Nephron (organoid): ENCODE results near the gene PLXND1.

ENCODE experiments used
- H3K27ac Mint-ChIP-seq, 3 experiments: 2 replicates each; pipeline ENCODE4 v1.8.0; 2020; ENCODE audit warnings: mixed read lengths in 3 of 3, mild to moderate bottlenecking in 2 of 3, moderate library complexity in 1 of 3
- H3K27me3 Mint-ChIP-seq: 2 replicates; pipeline ENCODE4 v1.8.0; 2021; ENCODE audit warnings: low read depth, mild to moderate bottlenecking, moderate library complexity, mixed read lengths
- H3K36me3 Mint-ChIP-seq: 2 replicates; pipeline ENCODE4 v1.8.0; 2020; ENCODE audit warnings: low read depth, mixed read lengths
- H3K4me1 Mint-ChIP-seq: 2 replicates; pipeline ENCODE4 v1.8.0; 2020; ENCODE audit warnings: mixed read lengths
- H3K4me3 Mint-ChIP-seq, 3 experiments: 2 replicates each; pipeline ENCODE4 v1.8.0; 2020; ENCODE audit warnings: mild to moderate bottlenecking in 3 of 3, mixed read lengths in 3 of 3, moderate library complexity in 2 of 3
- H3K9me3 Mint-ChIP-seq: 2 replicates; pipeline ENCODE4 v1.8.0; 2020; ENCODE audit warnings: mixed read lengths
- TF ChIP-seq, protein P1 (sequence below), 3 experiments: fragments of 200-600 bp; sonication (generic); IDR thresholded peaks; one replicate each; pipeline ENCODE4 v1.5.0; 2021; ENCODE audit warnings: antibody characterized with exemption in 3 of 3; ENCODE audit not compliant: unreplicated experiment in 3 of 3

Gene PLXND1

DNA sequence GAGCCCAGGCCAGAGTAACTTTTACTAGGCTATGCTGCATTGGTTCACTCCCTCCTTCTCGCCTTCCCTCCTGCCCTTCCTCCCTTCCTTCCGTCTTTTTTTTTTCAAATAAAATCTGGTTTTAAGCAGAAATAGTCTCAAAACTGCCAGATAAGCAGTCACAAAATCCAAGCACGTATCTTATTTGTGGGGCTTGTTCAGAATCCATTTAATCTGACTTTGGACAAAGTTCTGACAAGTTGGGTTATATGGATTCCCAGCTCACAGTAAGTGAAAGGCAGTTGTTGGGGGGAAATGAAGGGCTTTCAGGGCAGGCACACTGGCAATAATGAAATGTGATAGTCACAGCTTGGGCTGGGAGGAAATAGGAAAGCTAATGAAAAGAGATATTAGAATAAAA, 32.0 kb upstream of the PLXND1 start:
- Mint-ChIP-seq H3K9me3 (peaks cover 18% of the 10 kb centered on the region), H3K27ac (no peak overlapping the region), H3K4me3 (no peak overlapping the region), H3K27me3 (no peaks in the 10 kb centered on the region), H3K4me1 (no peaks in the 10 kb centered on the region), H3K36me3 (peaks cover 12% of the 10 kb centered on the region)
- TF ChIP-seq, protein P1, sequence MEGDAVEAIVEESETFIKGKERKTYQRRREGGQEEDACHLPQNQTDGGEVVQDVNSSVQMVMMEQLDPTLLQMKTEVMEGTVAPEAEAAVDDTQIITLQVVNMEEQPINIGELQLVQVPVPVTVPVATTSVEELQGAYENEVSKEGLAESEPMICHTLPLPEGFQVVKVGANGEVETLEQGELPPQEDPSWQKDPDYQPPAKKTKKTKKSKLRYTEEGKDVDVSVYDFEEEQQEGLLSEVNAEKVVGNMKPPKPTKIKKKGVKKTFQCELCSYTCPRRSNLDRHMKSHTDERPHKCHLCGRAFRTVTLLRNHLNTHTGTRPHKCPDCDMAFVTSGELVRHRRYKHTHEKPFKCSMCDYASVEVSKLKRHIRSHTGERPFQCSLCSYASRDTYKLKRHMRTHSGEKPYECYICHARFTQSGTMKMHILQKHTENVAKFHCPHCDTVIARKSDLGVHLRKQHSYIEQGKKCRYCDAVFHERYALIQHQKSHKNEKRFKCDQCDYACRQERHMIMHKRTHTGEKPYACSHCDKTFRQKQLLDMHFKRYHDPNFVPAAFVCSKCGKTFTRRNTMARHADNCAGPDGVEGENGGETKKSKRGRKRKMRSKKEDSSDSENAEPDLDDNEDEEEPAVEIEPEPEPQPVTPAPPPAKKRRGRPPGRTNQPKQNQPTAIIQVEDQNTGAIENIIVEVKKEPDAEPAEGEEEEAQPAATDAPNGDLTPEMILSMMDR (IDR thresholded peaks at IDR 0.05; ENCODE audit: unreplicated experiment in 3 of 3), result no peak

DNA sequence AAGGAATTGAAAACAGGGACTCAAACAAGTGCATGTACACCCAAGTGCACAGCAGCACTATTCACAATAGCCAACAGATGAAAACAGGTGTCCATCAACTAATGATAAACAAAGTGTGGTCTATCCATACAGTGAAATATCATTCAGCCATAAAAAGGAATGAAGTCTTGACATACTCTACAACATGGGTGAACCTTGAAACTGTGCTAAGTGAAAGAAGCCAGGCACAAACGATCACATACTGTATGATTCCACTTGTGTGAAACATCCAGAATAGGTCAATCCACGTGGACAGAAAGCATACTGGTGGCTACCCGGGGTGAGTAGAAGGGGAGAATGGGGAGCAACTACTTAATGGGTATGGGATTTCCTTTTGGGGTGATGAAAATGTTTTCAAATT, 29.6 kb upstream of the PLXND1 start:
- Mint-ChIP-seq H3K4me1 (no peaks in the 10 kb centered on the region), H3K27ac (no peak overlapping the region), H3K9me3 (peaks cover 18% of the 10 kb centered on the region), H3K4me3 (no peak overlapping the region), H3K27me3 (no peaks in the 10 kb centered on the region), H3K36me3 (peaks cover 12% of the 10 kb centered on the region)
- TF ChIP-seq, protein P1 (IDR thresholded peaks at IDR 0.05; ENCODE audit: unreplicated experiment in 3 of 3), result no peak

DNA sequence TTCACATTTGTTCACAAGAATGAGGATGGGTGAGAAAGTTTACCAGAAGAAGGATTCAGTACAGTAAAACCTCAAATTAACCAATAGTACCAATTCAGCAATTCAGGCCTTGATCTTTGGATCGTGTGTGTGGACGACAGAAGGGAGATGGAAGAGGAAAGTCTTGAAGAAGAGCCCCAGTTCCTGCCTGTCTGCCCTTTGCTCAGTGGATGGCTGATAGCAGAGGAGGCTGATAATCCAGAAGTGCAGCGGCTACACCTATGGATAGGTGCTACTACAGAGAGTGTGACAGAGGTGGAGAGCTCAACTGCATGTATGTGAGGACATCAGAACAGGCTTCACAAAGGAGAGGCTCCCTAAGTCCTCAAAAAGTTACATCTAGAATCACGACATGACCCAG, 29.2 kb upstream of the PLXND1 start:
- no peak overlapping the region for H3K4me3 Mint-ChIP-seq
- H3K9me3 Mint-ChIP-seq, result peaks cover 18% of the 10 kb centered on the region
- H3K4me1 Mint-ChIP-seq, result no peaks in the 10 kb centered on the region
- no peaks in the 10 kb centered on the region for H3K27me3 Mint-ChIP-seq
- H3K27ac Mint-ChIP-seq, result no peak overlapping the region
- H3K36me3 Mint-ChIP-seq, result peaks cover 12% of the 10 kb centered on the region
- TF ChIP-seq, protein P1 (IDR thresholded peaks at IDR 0.05; ENCODE audit: unreplicated experiment in 3 of 3), result no peak

DNA sequence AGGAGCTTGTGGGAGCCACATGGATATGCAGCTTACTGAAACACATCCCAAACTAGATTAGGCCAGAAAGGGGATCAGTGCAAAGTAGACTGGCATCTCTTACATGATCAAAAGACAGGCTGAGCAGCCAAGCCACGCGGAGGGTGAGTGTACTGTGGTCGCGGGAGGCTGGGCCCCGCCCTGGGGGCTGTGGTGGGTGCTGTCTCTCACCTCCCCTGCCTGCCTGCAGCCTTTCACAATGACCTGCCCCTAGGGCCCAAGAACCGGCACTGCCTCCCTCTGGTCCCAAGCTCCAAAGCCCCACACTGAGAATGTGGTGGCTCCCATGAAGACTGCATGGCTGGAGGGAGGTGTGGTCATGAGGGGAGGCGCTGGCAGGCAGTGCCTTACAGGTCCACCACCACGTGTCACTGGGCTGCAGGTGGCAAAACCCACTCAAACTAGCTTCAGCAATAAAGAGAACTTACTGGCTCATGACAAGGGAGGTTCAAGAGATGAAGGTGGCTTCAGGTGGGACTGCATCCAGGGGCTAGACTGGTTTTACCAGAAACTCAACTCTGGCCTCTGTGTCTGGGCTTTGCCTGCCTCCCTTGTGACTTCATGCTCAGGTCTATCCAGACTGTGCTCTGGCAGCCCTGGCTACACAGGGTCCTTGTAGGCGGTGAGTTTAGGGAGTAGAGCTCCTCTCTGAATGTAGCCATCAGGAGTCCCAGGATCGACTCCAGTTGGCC, 27.4 kb upstream of the PLXND1 start:
- H3K4me1 Mint-ChIP-seq, result no peaks in the 10 kb centered on the region
- H3K27me3 Mint-ChIP-seq, result no peaks in the 10 kb centered on the region
- peaks cover 12% of the 10 kb centered on the region for H3K36me3 Mint-ChIP-seq
- TF ChIP-seq, protein P1 (IDR thresholded peaks at IDR 0.05; ENCODE audit: unreplicated experiment in 3 of 3), result no peak
- H3K9me3 Mint-ChIP-seq, result peaks cover 18% of the 10 kb centered on the region
- H3K27ac Mint-ChIP-seq, result no peak overlapping the region
- no peak overlapping the region for H3K4me3 Mint-ChIP-seq

DNA sequence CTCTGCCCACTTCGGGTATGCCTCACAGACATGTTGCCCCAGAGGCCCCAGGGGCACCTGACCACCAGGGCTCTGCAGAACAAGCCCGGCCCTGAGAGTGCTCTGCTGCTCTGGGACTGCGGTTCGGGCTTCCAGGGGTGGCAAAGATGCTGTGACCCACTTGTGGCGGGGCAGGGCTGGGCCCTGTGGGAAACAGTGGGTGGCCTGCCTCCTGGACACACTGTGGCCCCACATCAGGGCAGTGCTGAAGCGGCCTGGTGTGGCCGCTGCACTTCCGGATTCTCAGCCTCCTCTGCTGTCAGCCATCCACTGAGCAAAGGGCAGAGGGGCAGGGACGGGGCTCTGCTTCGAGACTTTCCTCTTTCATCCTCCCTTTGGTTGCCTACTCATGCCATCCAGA, 26.5 kb upstream of the PLXND1 start:
- Mint-ChIP-seq H3K27ac (no peak overlapping the region), H3K36me3 (peaks cover 12% of the 10 kb centered on the region), H3K27me3 (no peaks in the 10 kb centered on the region), H3K9me3 (peaks cover 18% of the 10 kb centered on the region), H3K4me1 (peaks cover 4% of the 10 kb centered on the region), H3K4me3 (no peak overlapping the region)
- TF ChIP-seq, protein P1 (IDR thresholded peaks at IDR 0.05; ENCODE audit: unreplicated experiment in 3 of 3), result no peak

DNA sequence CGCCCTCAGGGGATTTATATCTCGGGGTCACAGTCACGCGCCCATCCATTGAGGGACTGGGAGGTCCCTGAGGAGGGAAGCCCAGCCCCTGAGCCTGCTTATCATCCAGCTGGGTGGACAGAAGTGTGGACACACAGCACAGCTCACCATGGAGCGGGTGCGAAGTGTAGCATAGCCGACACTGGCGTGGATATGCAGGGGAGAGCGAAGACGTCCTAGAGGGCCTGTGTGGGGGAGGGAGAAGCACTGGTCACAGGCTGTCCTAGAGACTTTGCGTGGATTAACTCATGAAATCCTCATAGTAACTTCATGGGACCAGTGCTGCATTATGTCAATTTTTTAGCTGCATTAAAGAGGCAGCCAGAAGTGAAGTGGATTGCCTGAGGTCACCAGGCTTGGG, 26.1 kb upstream of the PLXND1 start:
- H3K4me1 Mint-ChIP-seq, result peaks cover 8% of the 10 kb centered on the region
- no peak overlapping the region for H3K4me3 Mint-ChIP-seq
- TF ChIP-seq, protein P1 (IDR thresholded peaks at IDR 0.05; ENCODE audit: unreplicated experiment in 3 of 3), result no peak

More for the DNA sequence above, 26.1 kb upstream of the PLXND1 start:
- Mint-ChIP-seq H3K27me3 (no peaks in the 10 kb centered on the region), H3K27ac (no peak overlapping the region), H3K9me3 (peaks cover 17% of the 10 kb centered on the region), H3K36me3 (peaks cover 12% of the 10 kb centered on the region)
